ENCODE measurements around the gene CROCC2. TPM values are rescaled to one million over a fixed set of nuclear protein-coding genes. Genes with fewer than 3 reads are reported as not detected.
A peak's percentile ranks its signal among the peaks of the same experiment; 100 is the strongest.

CROCC2 gene
- total and polyA plus RNA-seq, 4 donors: 1.3 to 17.4 (median 4.4) TPM

GRCh38 chr2:240919786-240920782, 13.9 kb downstream of the CROCC2 start:
- TF ChIP-seq CTCF (IDR thresholded peaks at IDR 0.05; ENCODE audit: control extremely low read depth, extremely low read depth): no peak
- Histone ChIP-seq H3K9ac (ENCODE audit: insufficient read depth in 1 of 2, low read length in 2 of 2) (no peak overlapping the region), H3K4me1 (ENCODE audit: control insufficient read depth in 5 of 5, insufficient read depth in 5 of 5, low read length in 5 of 5) (peaks cover 0 to 44% (median 9%) of the 10 kb centered on the region in 5 donors), H3K4me3 (no peak overlapping the region), H3K27ac (ENCODE audit: low read depth in 1 of 2, low read length in 1 of 2) (no peak overlapping the region), H3K9me3 (ENCODE audit: control insufficient read depth in 4 of 4, insufficient read depth in 3 of 4, low read length in 3 of 4) (no peaks in the 10 kb centered on the region), H3K36me3 (ENCODE audit: control insufficient read depth in 4 of 4, insufficient read depth in 4 of 4, low read length in 4 of 4) (no peaks in the 10 kb centered on the region), H3K27me3 (ENCODE audit: control insufficient read depth in 3 of 3, insufficient read depth in 3 of 3, low read length in 2 of 3) (no peaks in the 10 kb centered on the region)
- ATAC-seq (ENCODE audit: insufficient read depth, low FRiP score) (no peak), DNase-seq (peak in 1 of 3 donors; percentile 7)
- WGBS, 2 donors: 93 to 94% methylated on average over 31 of the region's 31 CpGs

GRCh38 chr2:240920783-240921231, 14.7 kb downstream of the CROCC2 start:
- 86 to 94% methylated on average over 4 of the region's 4 CpGs for WGBS, 2 donors
- no peaks in the 10 kb centered on the region for H3K27me3 ChIP-seq (ENCODE audit: control insufficient read depth in 3 of 3, insufficient read depth in 3 of 3, low read length in 2 of 3)
- ATAC-seq (ENCODE audit: insufficient read depth, low FRiP score) (no peak), DNase-seq (no peak)
- H3K27ac ChIP-seq (ENCODE audit: low read depth in 1 of 2, low read length in 1 of 2): no peak overlapping the region
- no peaks in the 10 kb centered on the region for H3K9me3 ChIP-seq (ENCODE audit: control insufficient read depth in 4 of 4, insufficient read depth in 3 of 4, low read length in 3 of 4)
- H3K4me3 ChIP-seq: no peak overlapping the region
- no peaks in the 10 kb centered on the region for H3K36me3 ChIP-seq (ENCODE audit: control insufficient read depth in 4 of 4, insufficient read depth in 4 of 4, low read length in 4 of 4)
- TF ChIP-seq CTCF (IDR thresholded peaks at IDR 0.05; ENCODE audit: control extremely low read depth, extremely low read depth): no peak
- no peak overlapping the region for H3K9ac ChIP-seq (ENCODE audit: insufficient read depth in 1 of 2, low read length in 2 of 2)
- H3K4me1 ChIP-seq (ENCODE audit: control insufficient read depth in 5 of 5, insufficient read depth in 5 of 5, low read length in 5 of 5): peaks cover 0 to 37% (median 9%) of the 10 kb centered on the region in 5 donors

GRCh38 chr2:240921311-240921994, 15.3 kb downstream of the CROCC2 start:
- no peaks in the 10 kb centered on the region for H3K36me3 ChIP-seq (ENCODE audit: control insufficient read depth in 4 of 4, insufficient read depth in 4 of 4, low read length in 4 of 4)
- ATAC-seq (ENCODE audit: insufficient read depth, low FRiP score) (peak; percentile 31), DNase-seq (peak in 2 of 3 donors; percentile 11 to 73)
- peaks cover 0 to 34% (median 9%) of the 10 kb centered on the region in 5 donors for H3K4me1 ChIP-seq (ENCODE audit: control insufficient read depth in 5 of 5, insufficient read depth in 5 of 5, low read length in 5 of 5)
- WGBS, 2 donors: 79 to 92% methylated on average over 11 to 13 of the region's 13 CpGs
- TF ChIP-seq CTCF (IDR thresholded peaks at IDR 0.05; ENCODE audit: control extremely low read depth, extremely low read depth): no peak
- H3K4me3 ChIP-seq: no peak overlapping the region
- H3K9ac ChIP-seq (ENCODE audit: insufficient read depth in 1 of 2, low read length in 2 of 2): no peak overlapping the region
- H3K9me3 ChIP-seq (ENCODE audit: control insufficient read depth in 4 of 4, insufficient read depth in 3 of 4, low read length in 3 of 4): no peaks in the 10 kb centered on the region
- no peaks in the 10 kb centered on the region for H3K27me3 ChIP-seq (ENCODE audit: control insufficient read depth in 3 of 3, insufficient read depth in 3 of 3, low read length in 2 of 3)
- peak overlapping the region in 1 of 2 donors; percentile 43 for H3K27ac ChIP-seq (ENCODE audit: low read depth in 1 of 2, low read length in 1 of 2)

Data from lung (tissue), 12 donors.